OCI-LY7 (cell line): Measurements from ENCODE around the gene PARD6A.

Experiments
- EZH2phosphoT487 ChIP-seq: fragments of 200-600 bp; sonication (generic); IDR thresholded peaks from 2 replicates; pipeline ENCODE4 v1.6.1; 2018; ENCODE audit warnings: low read depth, borderline replicate concordance, mild to moderate bottlenecking, mixed run types, antibody characterized with exemption, low read length, moderate library complexity, mixed read lengths
- TF ChIP-seq, protein P1 (sequence below): fragments of 200-600 bp; sonication (generic); conservative IDR thresholded peaks from 2 replicates; pipeline ENCODE4 v1.5.1; 2014; ENCODE audit warnings: mild to moderate bottlenecking, antibody characterized with exemption, low read length, moderate library complexity, mixed read lengths

DNA sequence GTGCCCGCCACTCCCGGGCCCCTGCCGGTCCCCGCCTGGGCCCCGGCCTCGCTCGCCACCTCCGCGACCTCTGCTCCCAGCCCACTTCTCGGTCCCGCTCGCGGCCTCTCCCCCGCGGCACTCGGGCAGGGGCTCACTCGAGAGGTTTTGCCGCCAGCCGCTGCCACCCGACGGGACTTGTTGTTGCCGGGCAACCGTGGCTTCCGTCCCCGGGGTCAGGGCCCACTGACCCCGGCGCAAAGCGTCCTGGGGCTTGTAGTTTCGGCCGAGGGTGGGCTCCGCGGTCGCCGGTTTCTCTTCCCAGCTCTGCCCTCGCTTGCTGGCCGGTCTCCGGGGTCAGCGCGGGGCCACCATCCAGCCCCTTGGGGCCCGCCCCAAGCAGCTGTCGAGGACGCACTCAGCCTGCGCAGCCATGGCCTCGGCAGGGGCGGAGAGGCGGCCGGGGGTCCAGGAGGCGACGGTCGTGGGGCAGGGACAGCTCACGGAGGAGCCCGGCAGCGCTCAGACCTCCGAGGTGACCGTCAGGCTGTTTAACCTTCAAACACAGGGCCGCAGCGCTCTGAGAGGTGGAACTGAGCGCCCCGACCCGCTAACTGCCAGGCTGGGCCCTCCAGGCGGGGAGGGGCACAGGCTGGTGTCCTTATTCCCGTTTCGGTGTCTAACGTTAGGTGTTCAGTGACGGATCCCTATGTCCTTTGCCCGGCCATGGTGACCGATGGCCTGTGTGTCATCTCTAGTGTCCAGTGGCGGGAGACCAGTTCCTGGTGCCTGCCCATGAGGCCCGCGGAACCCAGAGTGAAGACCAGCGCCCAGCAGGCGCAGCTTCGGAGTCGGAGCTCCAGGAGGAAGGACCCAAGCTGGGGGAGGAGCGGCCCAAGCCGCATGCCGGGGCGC lies 6.0 kb downstream of the PARD6A start, which contains the start of the genes C16orf86 and ENKD1:
- TF ChIP-seq, protein P1, sequence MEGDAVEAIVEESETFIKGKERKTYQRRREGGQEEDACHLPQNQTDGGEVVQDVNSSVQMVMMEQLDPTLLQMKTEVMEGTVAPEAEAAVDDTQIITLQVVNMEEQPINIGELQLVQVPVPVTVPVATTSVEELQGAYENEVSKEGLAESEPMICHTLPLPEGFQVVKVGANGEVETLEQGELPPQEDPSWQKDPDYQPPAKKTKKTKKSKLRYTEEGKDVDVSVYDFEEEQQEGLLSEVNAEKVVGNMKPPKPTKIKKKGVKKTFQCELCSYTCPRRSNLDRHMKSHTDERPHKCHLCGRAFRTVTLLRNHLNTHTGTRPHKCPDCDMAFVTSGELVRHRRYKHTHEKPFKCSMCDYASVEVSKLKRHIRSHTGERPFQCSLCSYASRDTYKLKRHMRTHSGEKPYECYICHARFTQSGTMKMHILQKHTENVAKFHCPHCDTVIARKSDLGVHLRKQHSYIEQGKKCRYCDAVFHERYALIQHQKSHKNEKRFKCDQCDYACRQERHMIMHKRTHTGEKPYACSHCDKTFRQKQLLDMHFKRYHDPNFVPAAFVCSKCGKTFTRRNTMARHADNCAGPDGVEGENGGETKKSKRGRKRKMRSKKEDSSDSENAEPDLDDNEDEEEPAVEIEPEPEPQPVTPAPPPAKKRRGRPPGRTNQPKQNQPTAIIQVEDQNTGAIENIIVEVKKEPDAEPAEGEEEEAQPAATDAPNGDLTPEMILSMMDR: no peak
- no peak for TF ChIP-seq EZH2phosphoT487
